ENCODE measurements around the gene CDK2. TPM values are rescaled to one million over a fixed set of nuclear protein-coding genes. Genes with fewer than 3 reads are reported as not detected.
"Not testable (repeated sequence)": the region's sequence is repeated elsewhere in the genome, so short reads cannot be mapped to it uniquely, and the experiment has no call there.

The CDK2 gene
- total RNA-seq, 2 donors from 2014 or later, result 72.3 to 178 TPM

DNA sequence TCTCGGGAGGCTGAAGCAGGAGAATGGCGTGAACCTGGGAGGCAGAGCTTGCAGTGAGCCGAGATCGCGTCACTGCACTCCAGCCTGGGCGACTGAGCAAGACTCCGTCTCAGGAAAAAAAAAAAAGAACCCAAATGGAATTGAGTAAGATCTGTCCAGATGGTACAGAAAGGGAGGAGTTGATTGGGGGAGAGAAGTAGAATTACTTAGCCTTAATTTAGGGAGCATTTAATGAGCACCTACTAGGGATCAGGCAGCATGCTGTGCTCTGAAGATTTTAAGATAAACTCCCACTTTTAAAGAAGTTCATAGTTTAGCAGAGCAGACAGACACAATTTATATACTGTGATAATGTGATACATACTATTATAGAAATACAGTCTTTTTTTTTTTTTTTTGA, 11.8 kb downstream of the CDK2 start:
- H3K9me3 Mint-ChIP-seq, result no peaks in the 10 kb centered on the region
- peaks cover 5% of the 10 kb centered on the region for H3K36me3 Mint-ChIP-seq
- ATAC-seq (no peak), DNase-seq (ENCODE audit: low spot score) (no peak)
- peaks cover 22 to 30% of the 10 kb centered on the region in 2 donors for H3K4me1 Mint-ChIP-seq (ENCODE audit: low read depth in 2 of 2)
- no peak overlapping the region for H3K27ac Mint-ChIP-seq
- no peak overlapping the region for H3K4me3 Mint-ChIP-seq
- H3K27me3 Mint-ChIP-seq, result no peaks in the 10 kb centered on the region

DNA sequence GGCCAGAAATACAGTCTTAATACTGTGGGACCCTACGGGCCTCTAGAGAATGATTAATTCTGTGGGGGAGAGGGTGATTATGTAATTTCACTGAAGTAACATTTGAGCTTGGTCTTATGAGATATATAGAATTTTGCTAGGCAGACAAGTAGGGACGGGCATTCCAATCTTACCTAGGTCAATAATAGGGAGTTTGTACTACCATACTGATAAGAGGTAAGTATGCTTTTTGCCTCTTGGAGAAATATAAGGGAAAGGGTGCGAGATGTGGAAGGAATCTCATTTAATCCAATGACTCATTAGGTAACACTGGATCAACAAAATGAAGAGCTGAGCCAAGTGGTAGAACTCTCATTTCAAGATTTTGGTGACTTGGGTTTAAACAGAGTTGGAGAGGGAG, 12.4 kb downstream of the CDK2 start:
- ATAC-seq, result no peak
- no peaks in the 10 kb centered on the region for H3K9me3 Mint-ChIP-seq
- no peak overlapping the region for H3K4me3 Mint-ChIP-seq
- no peaks in the 10 kb centered on the region for H3K27me3 Mint-ChIP-seq
- H3K4me1 Mint-ChIP-seq (ENCODE audit: low read depth in 2 of 2), result peaks cover 22 to 30% of the 10 kb centered on the region in 2 donors
- no peak for DNase-seq (ENCODE audit: low spot score)
- peaks cover 5% of the 10 kb centered on the region for H3K36me3 Mint-ChIP-seq
- H3K27ac Mint-ChIP-seq, result peak overlapping the region in 1 of 2 donors; percentile 76

DNA sequence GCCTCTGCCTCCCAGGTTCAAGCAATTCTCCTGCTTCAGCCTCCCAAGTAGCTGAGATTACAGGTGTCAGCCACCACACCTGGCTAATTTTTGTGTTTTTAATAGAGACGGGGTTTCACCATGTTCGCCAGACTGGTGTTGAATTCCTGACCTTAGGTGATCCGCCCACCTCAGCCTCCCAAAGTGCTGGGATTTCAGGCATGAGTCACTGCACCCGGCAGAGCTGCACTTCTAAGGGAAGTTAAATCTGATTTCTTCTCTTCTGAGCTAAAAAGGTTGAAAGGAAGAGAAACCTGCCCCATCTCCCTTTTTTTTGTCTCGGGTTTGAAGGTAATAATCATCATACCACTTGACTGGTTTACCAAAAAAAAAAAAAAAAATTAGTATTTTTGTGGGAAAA, 15.3 kb downstream of the CDK2 start:
- peaks cover 15 to 34% of the 10 kb centered on the region in 2 donors for H3K4me1 Mint-ChIP-seq (ENCODE audit: low read depth in 2 of 2)
- not testable (repeated sequence) for H3K36me3 Mint-ChIP-seq, ATAC-seq

DNA sequence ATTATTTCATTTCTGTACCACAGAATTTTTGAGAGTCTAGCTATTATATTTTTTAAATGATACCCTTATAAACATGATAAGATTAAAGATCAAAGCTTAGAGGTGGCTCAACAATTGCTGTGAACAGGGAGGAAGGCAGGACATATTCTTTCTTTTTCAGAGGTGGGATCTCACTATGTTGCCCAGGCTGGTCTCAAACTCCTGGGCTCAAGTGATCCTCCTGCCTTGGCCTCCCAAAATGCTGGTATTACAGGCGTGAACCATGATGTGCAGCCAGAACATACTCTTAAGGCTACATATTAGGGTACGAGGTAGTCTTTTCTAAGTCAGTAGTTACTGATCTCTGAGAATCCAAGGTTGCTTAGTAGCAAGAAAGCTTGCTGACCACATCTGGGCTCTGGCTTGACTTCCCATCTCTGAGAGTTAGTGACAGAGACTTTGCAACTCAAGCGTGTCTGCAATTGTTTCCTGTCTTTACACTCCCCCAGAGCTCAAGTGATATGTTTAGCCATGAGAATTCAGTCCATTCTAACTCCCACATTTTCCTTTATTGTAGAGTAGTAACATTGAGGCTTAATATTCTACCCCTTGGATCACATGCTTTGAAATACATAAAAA, 15.8 kb downstream of the CDK2 start:
- Mint-ChIP-seq H3K4me3 (no peak overlapping the region), H3K4me1 (ENCODE audit: low read depth in 2 of 2) (peaks cover 15 to 35% of the 10 kb centered on the region in 2 donors)
- ATAC-seq, result no peak

More for the DNA sequence above, 15.3 kb downstream of the CDK2 start:
- H3K27me3 Mint-ChIP-seq; H3K9me3 Mint-ChIP-seq; H3K4me3 Mint-ChIP-seq; H3K27ac Mint-ChIP-seq; DNase-seq (ENCODE audit: low spot score): not testable (repeated sequence)

DNA sequence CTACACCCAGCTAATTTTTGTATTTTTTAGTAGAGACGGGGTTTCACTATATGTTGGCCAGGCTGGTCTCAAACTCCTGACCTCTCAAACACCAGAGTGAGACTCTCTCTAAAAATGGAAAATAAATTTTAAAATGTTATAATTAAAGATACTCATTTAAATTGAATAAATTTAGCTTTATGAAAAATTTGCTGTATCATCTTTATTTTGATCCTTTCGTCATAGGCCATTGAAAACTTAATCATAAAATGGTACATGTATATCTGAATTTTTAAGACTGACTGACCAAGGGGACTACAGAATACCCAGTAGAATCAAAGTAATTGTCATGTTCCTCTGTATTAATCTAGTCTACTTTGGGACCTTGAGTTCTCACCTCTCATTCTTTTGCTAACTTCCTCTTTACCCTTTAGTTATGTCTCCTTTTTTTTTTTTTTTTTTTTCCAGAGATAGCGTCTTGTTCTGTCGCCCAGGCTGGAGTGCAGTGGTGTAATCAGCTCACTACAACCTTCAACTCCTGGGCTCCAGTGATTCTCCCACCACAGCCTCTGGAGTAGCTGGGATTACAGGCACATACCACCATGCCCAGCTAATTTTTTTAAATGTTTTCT, 16.7 kb downstream of the CDK2 start:
- Mint-ChIP-seq H3K27ac (no peak overlapping the region), H3K36me3 (peaks cover 9% of the 10 kb centered on the region), H3K4me1 (ENCODE audit: low read depth in 2 of 2) (peaks cover 10 to 31% of the 10 kb centered on the region in 2 donors)

More for the DNA sequence above, 15.8 kb downstream of the CDK2 start:
- H3K27ac Mint-ChIP-seq, result no peak overlapping the region
- H3K36me3 Mint-ChIP-seq, result peaks cover 9% of the 10 kb centered on the region
- H3K27me3 Mint-ChIP-seq, result no peaks in the 10 kb centered on the region
- DNase-seq (ENCODE audit: low spot score), result no peak
- H3K9me3 Mint-ChIP-seq, result no peaks in the 10 kb centered on the region

DNA sequence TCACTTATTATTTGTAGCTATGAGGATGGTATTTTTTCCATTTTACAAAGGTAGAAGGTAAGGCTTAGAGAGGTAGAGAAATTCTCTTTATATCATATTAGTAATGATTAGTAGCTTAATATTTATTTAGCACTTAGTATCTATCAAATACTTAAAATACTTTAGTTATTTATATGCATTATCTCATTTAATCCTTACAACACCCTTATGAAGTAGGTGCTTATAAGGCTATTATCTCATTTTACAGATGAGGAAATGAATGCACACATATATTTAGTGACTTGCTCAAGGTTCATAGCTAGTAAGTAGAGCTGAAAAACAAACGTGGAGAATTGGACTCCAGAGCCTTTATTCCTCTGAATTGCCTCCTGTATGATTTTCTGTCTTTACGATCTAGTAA, 18.2 kb downstream of the CDK2 start:
- no peak for DNase-seq (ENCODE audit: low spot score)
- peaks cover 9 to 24% of the 10 kb centered on the region in 2 donors for H3K4me1 Mint-ChIP-seq (ENCODE audit: low read depth in 2 of 2)
- no peak overlapping the region for H3K4me3 Mint-ChIP-seq
- no peaks in the 10 kb centered on the region for H3K9me3 Mint-ChIP-seq
- H3K27me3 Mint-ChIP-seq, result no peaks in the 10 kb centered on the region
- H3K27ac Mint-ChIP-seq, result no peak overlapping the region
- peaks cover 9% of the 10 kb centered on the region for H3K36me3 Mint-ChIP-seq
- ATAC-seq, result no peak

More for the DNA sequence above, 16.7 kb downstream of the CDK2 start:
- DNase-seq (ENCODE audit: low spot score) (no peak), ATAC-seq (no peak)
- H3K9me3 Mint-ChIP-seq, result no peaks in the 10 kb centered on the region
- H3K4me3 Mint-ChIP-seq, result no peak overlapping the region
- no peaks in the 10 kb centered on the region for H3K27me3 Mint-ChIP-seq

DNA sequence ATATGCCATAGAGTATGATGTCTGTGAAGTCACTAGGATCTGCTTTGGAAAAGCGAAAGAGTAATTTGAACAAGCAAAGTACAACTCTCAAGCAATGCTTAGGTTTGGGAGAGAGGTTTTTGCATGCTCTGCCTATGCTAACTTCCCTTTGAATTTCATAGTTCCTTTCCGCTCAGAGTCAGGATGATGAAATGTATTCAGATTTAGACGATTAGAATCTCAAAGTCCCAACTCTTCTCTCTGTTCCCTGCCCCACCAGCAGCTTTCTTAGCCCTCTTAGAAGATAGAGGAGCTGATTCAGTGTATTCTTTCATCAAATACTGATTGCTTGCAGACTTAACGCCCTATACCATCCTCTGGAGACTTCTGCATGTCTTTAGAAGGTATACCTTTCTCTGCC, 18.7 kb downstream of the CDK2 start:
- peaks cover 4 to 20% of the 10 kb centered on the region in 2 donors for H3K4me1 Mint-ChIP-seq (ENCODE audit: low read depth in 2 of 2)
- ATAC-seq (no peak), DNase-seq (ENCODE audit: low spot score) (no peak)
- peaks cover 10% of the 10 kb centered on the region for H3K36me3 Mint-ChIP-seq
- H3K27ac Mint-ChIP-seq, result peak overlapping the region in 1 of 2 donors; percentile 13
- no peaks in the 10 kb centered on the region for H3K9me3 Mint-ChIP-seq
- no peaks in the 10 kb centered on the region for H3K27me3 Mint-ChIP-seq
- H3K4me3 Mint-ChIP-seq, result no peak overlapping the region

DNA sequence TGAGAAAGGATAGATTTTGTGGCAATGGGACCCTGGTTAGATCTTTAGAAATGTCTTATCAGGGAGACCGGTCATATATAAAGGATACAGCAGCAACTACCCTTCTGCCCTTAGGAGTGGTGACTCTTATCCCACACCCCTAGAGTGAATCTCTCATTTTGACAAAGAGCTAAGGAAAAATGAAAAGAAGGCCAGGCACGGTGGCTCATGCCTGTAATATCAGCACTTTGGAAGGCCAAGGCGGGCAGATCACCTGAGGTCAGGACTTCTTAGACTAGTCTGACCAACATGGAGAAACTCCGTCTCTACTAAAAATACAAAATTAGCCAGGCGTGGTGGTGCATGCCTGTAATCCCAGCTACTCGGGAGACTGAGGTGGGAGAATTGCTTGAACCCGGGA, 19.3 kb downstream of the CDK2 start:
- DNase-seq (ENCODE audit: low spot score); H3K9me3 Mint-ChIP-seq; H3K4me3 Mint-ChIP-seq; ATAC-seq; H3K27me3 Mint-ChIP-seq: not testable (repeated sequence)
- Mint-ChIP-seq H3K36me3 (peaks cover 16% of the 10 kb centered on the region), H3K27ac (peak overlapping the region in 1 of 2 donors; percentile 13), H3K4me1 (ENCODE audit: low read depth in 2 of 2) (peaks cover 0 to 15% of the 10 kb centered on the region in 2 donors)

DNA sequence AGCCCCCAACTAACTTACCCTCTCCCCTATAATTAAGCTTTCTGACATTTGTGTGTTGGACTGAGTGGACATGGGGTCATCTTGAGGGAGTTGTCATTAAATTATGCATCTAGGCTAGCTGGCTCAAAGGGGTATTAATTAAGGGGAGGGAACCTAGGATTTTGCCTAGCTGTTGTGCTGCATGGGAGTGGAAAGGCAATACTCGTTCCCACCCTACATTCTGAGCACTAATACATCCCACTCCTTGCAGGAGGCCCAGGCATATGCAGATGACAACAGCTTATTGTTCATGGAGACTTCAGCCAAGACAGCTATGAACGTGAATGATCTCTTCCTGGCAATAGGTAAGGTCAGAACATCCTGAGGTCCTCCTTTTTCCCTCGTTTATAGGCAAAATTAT, 24.5 kb downstream of the CDK2 start:
- Mint-ChIP-seq H3K27ac (no peak overlapping the region), H3K27me3 (no peaks in the 10 kb centered on the region), H3K36me3 (peaks cover 16% of the 10 kb centered on the region)

DNA sequence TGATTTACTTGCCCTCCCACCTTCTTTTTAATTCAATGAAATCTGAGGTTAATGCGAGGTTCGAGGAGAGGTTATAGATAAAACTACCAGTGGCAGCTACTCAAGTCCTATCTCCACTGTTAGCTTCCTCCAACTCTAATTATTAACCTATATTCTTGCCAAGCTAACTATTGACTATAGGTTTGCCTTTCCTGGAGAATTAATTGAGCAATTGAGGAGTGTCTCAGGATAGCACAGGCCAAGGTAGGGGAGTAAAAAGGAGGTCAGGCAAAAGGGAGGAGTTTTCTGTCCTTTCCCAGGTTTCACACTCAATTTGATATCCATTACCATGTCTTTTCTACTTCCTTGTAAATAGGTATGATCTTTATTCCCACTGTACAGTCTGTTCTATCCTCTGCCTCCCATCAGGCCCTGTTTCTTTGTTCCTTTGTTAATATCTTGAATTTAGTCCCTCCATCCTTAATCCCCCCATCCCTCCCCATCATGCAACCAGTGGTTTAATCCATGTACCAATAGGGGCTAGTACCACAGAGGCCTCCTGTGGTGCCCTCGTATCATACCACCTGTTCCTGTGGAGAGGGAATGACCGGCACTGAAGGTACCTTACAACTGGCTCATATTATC, 26.7 kb downstream of the CDK2 start:
- H3K36me3 Mint-ChIP-seq, result peaks cover 15% of the 10 kb centered on the region

More for the DNA sequence above, 24.5 kb downstream of the CDK2 start:
- Mint-ChIP-seq H3K4me3 (no peak overlapping the region), H3K4me1 (ENCODE audit: low read depth in 2 of 2) (peaks cover 2 to 9% of the 10 kb centered on the region in 2 donors), H3K9me3 (no peaks in the 10 kb centered on the region)
- DNase-seq (ENCODE audit: low spot score) (no peak), ATAC-seq (no peak)

DNA sequence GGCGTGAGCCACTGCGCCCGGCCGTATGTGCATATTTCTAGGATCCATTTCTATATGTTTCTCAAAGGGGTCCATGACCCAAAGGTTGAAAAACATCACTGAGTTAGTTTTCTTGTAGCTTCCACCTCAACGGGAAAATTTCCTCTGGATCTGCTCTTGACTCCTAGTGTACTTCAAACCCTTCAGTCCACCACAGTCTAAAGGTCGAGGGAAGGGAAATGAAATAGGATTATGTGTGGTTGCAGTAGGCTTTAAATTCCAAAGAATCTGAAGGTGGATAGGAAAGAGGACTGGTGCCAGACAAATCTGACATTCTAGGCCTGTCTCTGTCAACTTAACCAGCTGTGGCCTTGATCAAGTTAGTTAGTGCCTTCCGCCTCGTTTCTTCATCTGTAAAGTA, 28.7 kb downstream of the CDK2 start:
- no peak overlapping the region for H3K4me3 Mint-ChIP-seq
- ATAC-seq, result no peak
- peaks cover 14% of the 10 kb centered on the region for H3K36me3 Mint-ChIP-seq
- no peak for DNase-seq (ENCODE audit: low spot score)
- peaks cover 17 to 18% of the 10 kb centered on the region in 2 donors for H3K4me1 Mint-ChIP-seq (ENCODE audit: low read depth in 2 of 2)
- H3K27me3 Mint-ChIP-seq, result no peaks in the 10 kb centered on the region
- H3K9me3 Mint-ChIP-seq, result no peaks in the 10 kb centered on the region
- no peak overlapping the region for H3K27ac Mint-ChIP-seq

More for the DNA sequence above, 26.7 kb downstream of the CDK2 start:
- ATAC-seq (no peak), DNase-seq (ENCODE audit: low spot score) (no peak)
- H3K27ac Mint-ChIP-seq, result peak overlapping the region in 1 of 2 donors; percentile 14
- no peaks in the 10 kb centered on the region for H3K9me3 Mint-ChIP-seq
- H3K4me3 Mint-ChIP-seq, result no peak overlapping the region
- H3K4me1 Mint-ChIP-seq (ENCODE audit: low read depth in 2 of 2), result peaks cover 13 to 17% of the 10 kb centered on the region in 2 donors
- H3K27me3 Mint-ChIP-seq, result no peaks in the 10 kb centered on the region

DNA sequence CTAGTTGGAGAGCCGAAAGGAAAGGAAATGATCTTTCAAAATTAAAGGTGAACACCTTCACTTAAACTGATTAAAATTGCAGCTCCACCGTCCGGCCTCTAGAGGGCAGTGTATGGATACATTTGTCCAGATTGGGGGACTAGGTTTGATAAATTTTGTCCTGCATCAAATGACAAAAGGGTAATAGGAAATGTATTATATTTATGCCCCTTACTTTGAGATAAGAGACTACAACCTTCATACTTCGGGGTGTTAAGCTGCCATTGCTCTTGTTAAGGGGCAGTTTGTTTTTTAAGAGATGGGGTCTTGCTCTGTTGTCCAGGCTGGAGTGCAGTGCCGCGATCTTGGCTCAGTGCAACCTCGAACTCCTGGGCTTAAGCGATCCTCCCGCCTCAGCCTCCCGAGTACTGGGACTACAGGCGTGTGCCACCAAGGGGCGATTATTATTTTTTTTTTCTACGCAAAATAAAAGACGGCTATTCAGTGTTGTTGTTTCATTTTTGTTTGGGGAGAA, 29.6 kb downstream of the CDK2 start:
- Mint-ChIP-seq H3K27me3 (no peaks in the 10 kb centered on the region), H3K9me3 (no peaks in the 10 kb centered on the region), H3K4me3 (peak overlapping the region; percentile 86), H3K4me1 (ENCODE audit: low read depth in 2 of 2) (peaks cover 17 to 18% of the 10 kb centered on the region in 2 donors), H3K36me3 (peaks cover 5% of the 10 kb centered on the region), H3K27ac (peak overlapping the region; percentile 32 to 85)
- ATAC-seq, result no peak
- peak; percentile 75 for DNase-seq (ENCODE audit: low spot score)

DNA sequence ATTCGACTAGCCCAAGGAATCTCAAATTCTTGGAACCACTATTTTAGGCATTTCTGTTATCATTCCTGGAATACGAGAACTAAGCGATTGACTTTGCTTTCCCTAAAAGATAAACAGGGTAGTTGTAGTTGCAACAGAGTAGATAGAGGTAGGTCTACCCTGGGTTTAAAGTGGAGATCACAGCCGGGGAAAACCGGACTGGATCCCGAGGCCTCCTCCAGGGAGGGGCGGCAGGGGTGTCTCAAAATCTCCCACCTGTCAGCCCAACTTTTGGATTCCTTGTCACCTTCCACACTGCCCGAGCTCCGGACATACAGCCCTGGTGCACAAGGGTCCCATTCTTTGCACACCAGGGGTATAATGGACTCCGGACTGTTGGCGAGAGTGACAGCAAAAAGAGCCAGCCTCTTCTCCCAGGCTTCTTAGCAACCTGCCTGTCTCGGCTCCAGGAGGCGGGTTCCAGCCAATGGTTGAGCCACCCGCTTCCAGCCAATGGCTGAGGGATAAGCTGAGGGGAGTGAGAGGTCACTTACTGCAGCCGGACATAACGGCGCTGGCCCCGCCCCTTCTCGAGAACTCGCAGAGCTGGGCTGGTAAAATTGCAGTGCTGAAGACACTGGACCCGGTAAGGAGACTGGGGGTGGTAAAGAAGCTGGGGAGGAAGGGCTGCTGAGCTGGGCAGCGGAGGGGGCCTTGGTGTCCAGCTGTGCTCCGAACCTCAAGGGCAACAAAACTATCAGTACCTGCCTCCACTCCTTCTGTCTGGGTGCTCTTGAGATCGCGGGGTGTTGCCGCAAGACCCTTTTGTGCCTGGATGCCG, 30.3 kb downstream of the CDK2 start, which contains the start of gene SUOX:
Gene SUOX (plus strand): TSS at position 562 of the 820 bp plus-strand sequence. CDS start 4,946 bp downstream, outside the sequence.
- Mint-ChIP-seq H3K4me3 (peak within 1 kb of the TSS; percentile 86), H3K36me3 (peaks cover 4% of the 10 kb centered on the region), H3K9me3 (no peaks in the 10 kb centered on the region), H3K27ac (peak within 1 kb of the TSS; percentile 32 to 85), H3K4me1 (ENCODE audit: low read depth in 2 of 2) (peaks cover 17 to 18% of the 10 kb centered on the region in 2 donors), H3K27me3 (no peaks in the 10 kb centered on the region)
- DNase-seq (ENCODE audit: low spot score) (peak; percentile 88), ATAC-seq (peak; percentile 97 to 99)

All from natural killer cell treated with Interleukin-12 subunit alpha and Interleukin-12 subunit beta and Interleukin-15 and Interleukin-18, amount 100 ng/mL, for 72 hours (primary cell).